MM.1S (cell line): ENCODE measurements around the gene NFU1.

Source experiments
- DNase-seq: peaks from one replicate; pipeline ENCODE4 v3.0.0-alpha.2; 2015
- H2AFZ ChIP-seq: fragments of 300-600 bp; sonication (generic); 2 replicates; pipeline ENCODE4 v1.6.0; 2016; ENCODE audit warnings: antibody characterized with exemption, low read length
- H3F3A ChIP-seq: fragments of 300-600 bp; sonication (generic); 2 replicates; pipeline ENCODE4 v1.6.1; 2016; ENCODE audit warnings: mild to moderate bottlenecking, antibody characterized with exemption, low read length, moderate library complexity, mixed read lengths; ENCODE audit not compliant: insufficient read depth
- H3K27ac ChIP-seq: fragments of 300-600 bp; sonication (generic); 2 replicates; pipeline ENCODE4 v1.5.1; 2016; ENCODE audit warnings: mild to moderate bottlenecking, low read length
- H3K27me3 ChIP-seq: fragments of 300-600 bp; sonication (generic); replicated peaks from 2 replicates; pipeline ENCODE4 v1.6.0; 2016; ENCODE audit warnings: low read length; ENCODE audit not compliant: insufficient read depth
- H3K36me3 ChIP-seq: fragments of 300-600 bp; sonication (generic); replicated peaks from 2 replicates; pipeline ENCODE4 v1.6.1; 2016; ENCODE audit warnings: mild to moderate bottlenecking, low read length, mixed read lengths; ENCODE audit not compliant: insufficient read depth
- H3K4me1 ChIP-seq: fragments of 300-600 bp; sonication (generic); 2 replicates; pipeline ENCODE4 v1.6.1; 2016; ENCODE audit warnings: low read length, mixed read lengths
- H3K4me2 ChIP-seq: fragments of 300-600 bp; sonication (generic); 2 replicates; pipeline ENCODE4 v1.6.0; 2016; ENCODE audit warnings: low read depth, low read length
- H3K4me3 ChIP-seq: fragments of 300-600 bp; sonication (generic); 2 replicates; pipeline ENCODE4 v1.5.1; 2016; ENCODE audit warnings: low read length, mixed read lengths
- H3K79me2 ChIP-seq: fragments of 300-600 bp; sonication (generic); 2 replicates; pipeline ENCODE4 v1.6.1; 2016; ENCODE audit warnings: mixed run types, low read length, mixed read lengths
- H3K9ac ChIP-seq: fragments of 300-600 bp; sonication (generic); 2 replicates; pipeline ENCODE4 v1.6.1; 2016; ENCODE audit warnings: low read length, mixed read lengths
- H3K9me2 ChIP-seq: fragments of 300-600 bp; sonication (generic); replicated peaks from 2 replicates; pipeline ENCODE4 v1.6.1; 2016; ENCODE audit warnings: mild to moderate bottlenecking, low read length, mixed read lengths; ENCODE audit not compliant: insufficient read depth
- H3K9me3 ChIP-seq: fragments of 300-600 bp; sonication (generic); replicated peaks from 2 replicates; pipeline ENCODE4 v1.6.1; 2016; ENCODE audit warnings: mild to moderate bottlenecking, low read length, mixed read lengths; ENCODE audit not compliant: insufficient read depth
- H4K20me1 ChIP-seq: fragments of 300-600 bp; sonication (generic); 2 replicates; pipeline ENCODE4 v1.6.1; 2016; ENCODE audit warnings: mild to moderate bottlenecking, low read length, moderate library complexity, mixed read lengths; ENCODE audit not compliant: insufficient read depth
- EZH2 ChIP-seq: fragments of 300-600 bp; sonication (generic); optimal IDR thresholded peaks from 2 replicates; pipeline ENCODE3; 2017; ENCODE audit warnings: low read depth, mild to moderate bottlenecking, antibody characterized with exemption, low read length, mixed read lengths
- EZH2phosphoT487 ChIP-seq: fragments of 300-600 bp; sonication (generic); IDR thresholded peaks from 2 replicates; pipeline ENCODE4 v1.6.1; 2018; ENCODE audit warnings: antibody characterized with exemption, low read length
- TF ChIP-seq, protein P1 (sequence below): fragments of 300-600 bp; sonication (generic); IDR thresholded peaks from 2 replicates; pipeline ENCODE4 v1.5.1; 2016; ENCODE audit warnings: antibody characterized with exemption, low read length, mixed read lengths

NFU1 gene

DNA sequence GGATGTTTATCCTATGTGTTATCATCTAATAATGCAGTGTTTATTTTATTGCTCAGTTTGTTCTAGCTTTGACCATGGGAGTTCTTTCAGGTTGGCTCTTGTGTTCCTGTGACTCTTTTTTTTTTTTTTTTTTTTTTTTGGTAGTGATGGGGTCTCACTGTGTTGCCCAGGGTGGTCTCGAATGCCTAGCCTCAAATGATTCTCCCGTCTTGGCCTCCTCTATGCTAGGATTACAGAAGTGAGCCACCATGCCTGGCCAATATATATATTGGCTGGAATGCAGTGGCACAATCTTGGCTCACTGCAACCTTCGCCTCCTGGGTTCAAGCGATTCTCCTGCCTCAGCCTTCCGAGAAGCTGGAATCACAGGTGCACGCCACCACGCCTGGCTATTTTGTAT is 18.9 kb upstream of the NFU1 start:
- no peaks in the 10 kb centered on the region for H3K79me2 ChIP-seq
- no peaks in the 10 kb centered on the region for H4K20me1 ChIP-seq
- no peaks in the 10 kb centered on the region for H3K27me3 ChIP-seq
- H3K4me3 ChIP-seq = no peak overlapping the region
- no peaks in the 10 kb centered on the region for H3K4me1 ChIP-seq
- TF ChIP-seq EZH2 (no peak), EZH2phosphoT487 (no peak)
- TF ChIP-seq, protein P1, sequence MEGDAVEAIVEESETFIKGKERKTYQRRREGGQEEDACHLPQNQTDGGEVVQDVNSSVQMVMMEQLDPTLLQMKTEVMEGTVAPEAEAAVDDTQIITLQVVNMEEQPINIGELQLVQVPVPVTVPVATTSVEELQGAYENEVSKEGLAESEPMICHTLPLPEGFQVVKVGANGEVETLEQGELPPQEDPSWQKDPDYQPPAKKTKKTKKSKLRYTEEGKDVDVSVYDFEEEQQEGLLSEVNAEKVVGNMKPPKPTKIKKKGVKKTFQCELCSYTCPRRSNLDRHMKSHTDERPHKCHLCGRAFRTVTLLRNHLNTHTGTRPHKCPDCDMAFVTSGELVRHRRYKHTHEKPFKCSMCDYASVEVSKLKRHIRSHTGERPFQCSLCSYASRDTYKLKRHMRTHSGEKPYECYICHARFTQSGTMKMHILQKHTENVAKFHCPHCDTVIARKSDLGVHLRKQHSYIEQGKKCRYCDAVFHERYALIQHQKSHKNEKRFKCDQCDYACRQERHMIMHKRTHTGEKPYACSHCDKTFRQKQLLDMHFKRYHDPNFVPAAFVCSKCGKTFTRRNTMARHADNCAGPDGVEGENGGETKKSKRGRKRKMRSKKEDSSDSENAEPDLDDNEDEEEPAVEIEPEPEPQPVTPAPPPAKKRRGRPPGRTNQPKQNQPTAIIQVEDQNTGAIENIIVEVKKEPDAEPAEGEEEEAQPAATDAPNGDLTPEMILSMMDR = no peak
- H3K9me3 ChIP-seq = no peaks in the 10 kb centered on the region
- no peaks in the 10 kb centered on the region for H3K36me3 ChIP-seq
- no peak overlapping the region for H2AFZ ChIP-seq
- no peaks in the 10 kb centered on the region for H3F3A ChIP-seq
- DNase-seq = no peak
- no peak overlapping the region for H3K4me2 ChIP-seq
- H3K27ac ChIP-seq = no peak overlapping the region
- no peak overlapping the region for H3K9ac ChIP-seq
- no peaks in the 10 kb centered on the region for H3K9me2 ChIP-seq

DNA sequence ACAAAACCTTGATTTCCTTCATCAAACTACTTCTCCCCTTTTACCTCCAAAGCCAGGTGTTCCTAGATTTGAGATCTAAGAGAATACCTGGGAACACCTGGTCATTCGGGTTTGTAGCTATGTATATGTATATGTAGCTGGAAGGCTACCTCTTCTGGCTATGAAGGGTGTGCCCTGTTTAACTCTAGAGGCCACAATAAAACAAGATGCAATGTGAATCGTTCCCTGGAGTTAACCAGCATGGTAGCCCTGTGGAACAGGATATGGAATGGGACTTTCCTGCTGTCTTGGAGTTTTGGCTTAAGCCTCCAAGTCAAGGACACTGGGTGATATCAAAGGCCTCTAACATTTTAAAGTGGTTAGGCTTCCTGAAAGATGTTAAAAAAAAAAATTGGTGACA is 17.7 kb upstream of the NFU1 start:
- Histone ChIP-seq H4K20me1 (no peaks in the 10 kb centered on the region), H3K4me2 (no peak overlapping the region)

DNA sequence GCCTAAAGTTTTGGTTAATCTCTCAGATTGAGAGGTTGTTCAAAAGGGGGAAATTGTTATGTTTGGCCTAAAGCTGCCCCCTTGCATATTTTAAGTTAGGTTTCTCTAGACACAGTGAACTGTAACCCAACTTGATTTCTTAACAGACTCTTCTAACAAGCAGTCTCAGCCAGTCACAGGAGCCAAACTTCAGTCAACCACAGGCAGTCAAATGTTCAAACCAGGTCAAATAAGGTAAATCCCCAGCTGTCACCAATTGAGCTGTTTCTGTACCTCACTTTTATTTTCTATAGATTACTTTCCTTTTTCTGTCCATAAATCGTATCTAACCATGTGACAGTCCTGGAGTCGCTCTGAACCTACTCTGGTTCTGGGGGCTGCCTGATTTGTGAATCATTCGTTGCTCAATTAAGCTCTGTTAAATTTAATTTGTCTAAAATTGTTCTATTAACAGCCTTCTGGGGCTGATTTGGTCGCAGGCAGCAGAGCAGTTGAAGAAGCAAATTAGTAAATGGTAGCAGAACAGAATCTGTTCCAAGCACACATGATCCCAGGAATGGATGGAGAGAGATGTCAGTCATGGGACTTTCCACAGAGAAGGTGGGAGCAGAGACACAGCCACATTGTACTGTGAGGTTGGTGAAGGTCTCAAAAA is 16.4 kb upstream of the NFU1 start:
- Histone ChIP-seq H3K4me2 (no peak overlapping the region), H3K9me3 (no peaks in the 10 kb centered on the region), H3K27ac (no peak overlapping the region), H3K9me2 (no peaks in the 10 kb centered on the region), H2AFZ (no peak overlapping the region), H3F3A (no peaks in the 10 kb centered on the region), H3K27me3 (no peaks in the 10 kb centered on the region), H3K4me1 (no peaks in the 10 kb centered on the region), H3K4me3 (no peak overlapping the region), H3K79me2 (no peaks in the 10 kb centered on the region), H3K36me3 (no peaks in the 10 kb centered on the region), H3K9ac (no peak overlapping the region), H4K20me1 (no peaks in the 10 kb centered on the region)
- TF ChIP-seq EZH2phosphoT487 = no peak
- DNase-seq = no peak

More for the DNA sequence above, 17.7 kb upstream of the NFU1 start:
- Histone ChIP-seq H3K79me2 (no peaks in the 10 kb centered on the region), H3K9me2 (no peaks in the 10 kb centered on the region), H2AFZ (no peak overlapping the region), H3K9ac (no peak overlapping the region), H3K27ac (no peak overlapping the region), H3F3A (no peaks in the 10 kb centered on the region), H3K36me3 (no peaks in the 10 kb centered on the region), H3K27me3 (no peaks in the 10 kb centered on the region), H3K4me1 (no peaks in the 10 kb centered on the region), H3K4me3 (no peak overlapping the region), H3K9me3 (no peaks in the 10 kb centered on the region)
- TF ChIP-seq, protein P1 = no peak
- TF ChIP-seq EZH2 = no peak
- TF ChIP-seq EZH2phosphoT487 = no peak
- DNase-seq = no peak

DNA sequence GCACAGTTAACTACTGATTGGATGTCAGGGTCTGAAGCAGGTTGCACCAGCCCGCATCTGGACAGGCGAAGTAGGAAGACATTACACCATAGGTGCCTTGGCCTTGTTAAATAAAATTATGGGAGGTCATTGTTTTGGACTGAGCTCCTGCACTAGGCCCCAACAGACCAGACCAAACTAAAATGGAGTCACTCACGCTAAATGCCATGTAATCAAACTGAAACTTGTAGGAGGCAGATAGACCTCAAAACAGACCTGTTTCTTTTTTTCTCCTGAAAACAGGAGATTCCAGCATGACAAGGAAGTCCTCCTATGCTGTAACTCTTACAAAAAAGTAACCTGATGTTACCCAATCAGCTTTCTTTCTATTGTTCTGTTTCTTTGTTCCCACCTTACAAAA is 15.5 kb upstream of the NFU1 start:
- Histone ChIP-seq H3F3A (no peaks in the 10 kb centered on the region), H3K9ac (no peak overlapping the region), H2AFZ (no peak overlapping the region), H3K36me3 (no peaks in the 10 kb centered on the region), H3K9me3 (no peaks in the 10 kb centered on the region), H3K27me3 (no peaks in the 10 kb centered on the region), H3K27ac (no peak overlapping the region), H3K4me2 (no peak overlapping the region), H3K4me1 (no peaks in the 10 kb centered on the region), H3K9me2 (no peaks in the 10 kb centered on the region), H3K79me2 (no peaks in the 10 kb centered on the region), H3K4me3 (no peak overlapping the region), H4K20me1 (no peaks in the 10 kb centered on the region)
- no peak for DNase-seq
- no peak for TF ChIP-seq EZH2
- TF ChIP-seq, protein P1 = no peak
- no peak for TF ChIP-seq EZH2phosphoT487
